Measurements from ENCODE around the gene KANSL1. TPM values are rescaled to one million over a fixed set of nuclear protein-coding genes. Genes with fewer than 3 reads are reported as not detected.

The KANSL1 gene
- total RNA-seq, 1 experiment from 2014 or later: 67.1 TPM

Other genes with a start within 250 kb of the KANSL1 start
- not detected in 2 replicates for gene STH, start 194.2 kb downstream of the KANSL1 start, total RNA-seq (2022)
- gene LRRC37A, start 101.7 kb upstream of the KANSL1 start, total RNA-seq (2022): 1.7 and 1.8 TPM in 2 replicates
- 12.5 and 14.2 TPM in 2 replicates for gene ARL17B, start 168.3 kb upstream of the KANSL1 start, total RNA-seq (2022)